Mucosa of descending colon (tissue), 3 donors: Measurements from ENCODE around the gene LCN15. TPM values are rescaled to one million over a fixed set of nuclear protein-coding genes. Genes with fewer than 3 reads are reported as not detected.
"Not testable (repeated sequence)": the region's sequence is repeated elsewhere in the genome, so short reads cannot be mapped to it uniquely, and the experiment has no call there.

ENCODE experiments used
- ATAC-seq: fragments of 200-7000 bp; cut with Tn5 transposase; one replicate; pipeline ENCODE4 v1.9.1; 2020; ENCODE audit warnings: mild to moderate bottlenecking, moderate library complexity
- DNase-seq, 3 donors: peaks; one replicate each; pipeline ENCODE4 v3.0.0-alpha.2; 2020
- H3K36me3 ChIP-seq: fragments of 200-600 bp; one replicate; pipeline ENCODE4 v1.8.0; 2021; ENCODE audit warnings: low read depth, mild to moderate bottlenecking
- H3K4me1 ChIP-seq: fragments of 200-600 bp; one replicate; pipeline ENCODE4 v1.8.0; 2021; ENCODE audit warnings: low read depth, mild to moderate bottlenecking
- H3K4me3 ChIP-seq: fragments of 200-600 bp; one replicate; pipeline ENCODE4 v1.8.0; 2021; ENCODE audit warnings: mild to moderate bottlenecking
- H3K9me3 ChIP-seq: fragments of 200-600 bp; one replicate; pipeline ENCODE4 v1.8.0; 2021; ENCODE audit warnings: mild to moderate bottlenecking
- CTCF ChIP-seq: fragments of 200-600 bp; IDR thresholded peaks from one replicate; pipeline ENCODE4 v1.8.0; 2022; ENCODE audit warnings: antibody characterized with exemption, mild to moderate bottlenecking
- intact Hi-C, 2 donors: fragments of 100-400 bp; cut with DNase I in 1 of 2; cut with micrococcal nuclease in 1 of 2; formaldehyde crosslinking; loops; one replicate each; pipeline versions ENCODE4 v1.11.0 to v1.11.1; 2022; cut with DNase I, micrococcal nuclease
- total RNA-seq, 3 donors: library from RNA; stranded (reverse); fragmentation: NEBNext Ultra II Directional in 2 of 3; extraction: Animal tissue kit (Norgen Biotek cat#: 25700) in 2 of 3; gene quantifications; one replicate each; pipeline versions ENCODE4 v1.2.1 to v1.2.4, GENCODE V29; 2021 to 2023
- donor health status: DM: no; HTN: no; CAD: no; lungs with moderate emphysema.
- donor health status: DM: no; HTN: no; CAD: no.
- donor health status: DM: no; HTN: yes; CAD: no.

The LCN15 gene
- total RNA-seq, 3 donors from 2014 or later = 1.6 to 17.2 (median 3.7) TPM

GRCh38 chr9:136756836-136757235 lies 7.5 kb downstream of the LCN15 start:
- no peak for TF ChIP-seq CTCF
- H3K4me3 ChIP-seq = no peak overlapping the region
- H3K9me3 ChIP-seq = no peaks in the 10 kb centered on the region
- H3K36me3 ChIP-seq = no peaks in the 10 kb centered on the region
- no peaks in the 10 kb centered on the region for H3K4me1 ChIP-seq
- no peak for ATAC-seq
- intact Hi-C loops = no loop called here
- no peak for DNase-seq

GRCh38 chr9:136756134-136756438 lies 8.2 kb downstream of the LCN15 start:
- H3K4me3 ChIP-seq = no peak overlapping the region
- H3K9me3 ChIP-seq = no peaks in the 10 kb centered on the region
- ATAC-seq (no peak), DNase-seq (no peak)
- no peak for TF ChIP-seq CTCF
- intact Hi-C loops = no loop called here
- H3K4me1 ChIP-seq = no peaks in the 10 kb centered on the region
- H3K36me3 ChIP-seq = no peaks in the 10 kb centered on the region

- DNase-seq, H3K36me3 ChIP-seq, H3K4me3 ChIP-seq, H3K9me3 ChIP-seq, intact Hi-C loops, ATAC-seq, H3K4me1 ChIP-seq: not testable (repeated sequence)
Measured at GRCh38 chr9:136755302-136756133, 8.8 kb downstream of the LCN15 start.

GRCh38 chr9:136754626-136755301 lies 9.6 kb downstream of the LCN15 start:
- intact Hi-C loops = no loop called here
- Histone ChIP-seq H3K9me3 (no peaks in the 10 kb centered on the region), H3K36me3 (no peaks in the 10 kb centered on the region), H3K4me1 (no peaks in the 10 kb centered on the region), H3K4me3 (no peak overlapping the region)
- ATAC-seq = no peak
- no peak for TF ChIP-seq CTCF
- DNase-seq = no peak

- Histone ChIP-seq H3K9me3 (no peaks in the 10 kb centered on the region), H3K4me1 (no peaks in the 10 kb centered on the region), H3K36me3 (no peaks in the 10 kb centered on the region), H3K4me3 (no peak overlapping the region)
- intact Hi-C loops = no loop called here
- ATAC-seq (no peak), DNase-seq (no peak)
- TF ChIP-seq CTCF = no peak
Measured at GRCh38 chr9:136754059-136754572, 10.2 kb downstream of the LCN15 start.

GRCh38 chr9:136753371-136754058 lies 10.8 kb downstream of the LCN15 start:
- no peaks in the 10 kb centered on the region for H3K9me3 ChIP-seq
- H3K4me1 ChIP-seq = no peaks in the 10 kb centered on the region
- H3K4me3 ChIP-seq = no peak overlapping the region
- intact Hi-C loops = no loop called here
- TF ChIP-seq CTCF = no peak
- no peak for DNase-seq
- H3K36me3 ChIP-seq = no peaks in the 10 kb centered on the region
- no peak for ATAC-seq
